IMR-90 (cell line): ENCODE data around the gene TOGARAM1. TPM values are rescaled to one million over a fixed set of nuclear protein-coding genes. Genes with fewer than 3 reads are reported as not detected.

Source experiments
- ATAC-seq: fragments of 200-7000 bp; cut with Tn5 transposase; 2 replicates; pipeline ENCODE4 v1.9.1; 2020; ENCODE audit warnings: low read depth, mild to moderate bottlenecking, moderate library complexity
- BruUV-seq: library from RNA; stranded (reverse); fragments of 400-500 nt; replicated peaks from 2 replicates; lab custom pipeline; 2021; lab: Mats Ljungman, UMichigan
- CTCF ChIA-PET: fragments of 300-600 bp; formaldehyde crosslinking; extraction: SDS; loops from one replicate; lab custom pipeline; 2021; ENCODE audit warnings: antibody characterized with exemption; lab: Yijun Ruan, JAX
- POLR2A ChIA-PET: fragments of 300-600 bp; sonication (Branson Sonifier 250); formaldehyde crosslinking; loops from one replicate; lab custom pipeline; 2022; ENCODE audit warnings: antibody characterized with exemption; ENCODE audit not compliant: unreplicated experiment; lab: Charles Lee
- DNase-seq: peaks from one replicate; pipeline ENCODE4 v3.0.0; 2013
- H2AFZ ChIP-seq: replicated peaks from 2 replicates; pipeline ENCODE3; 2013; ENCODE audit warnings: low read length, mild to moderate bottlenecking; ENCODE audit not compliant: poor library complexity
- H2AK5ac ChIP-seq: 2 replicates; pipeline ENCODE4 v1.6.1; 2013; ENCODE audit warnings: low read depth, low read length, inconsistent platforms
- H2AK9ac ChIP-seq: replicated peaks from 2 replicates; pipeline ENCODE3; 2013; ENCODE audit warnings: mild to moderate bottlenecking, low read depth, low read length, moderate library complexity; ENCODE audit not compliant: poor library complexity
- H2BK120ac ChIP-seq: 2 replicates; pipeline ENCODE4 v1.6.1; 2013; ENCODE audit warnings: low read depth, low read length, inconsistent platforms
- H2BK15ac ChIP-seq: 3 replicates; pipeline ENCODE4 v1.6.1; 2013; ENCODE audit warnings: low read depth, low read length, inconsistent platforms
- H2BK20ac ChIP-seq: 2 replicates; pipeline ENCODE4 v1.6.1; 2013; ENCODE audit warnings: low read depth, mild to moderate bottlenecking, inconsistent platforms, low read length, moderate library complexity
- H2BK5ac ChIP-seq: 2 replicates; pipeline ENCODE4 v1.6.1; 2013; ENCODE audit warnings: mild to moderate bottlenecking, low read depth, low read length, inconsistent platforms; ENCODE audit not compliant: poor library complexity, severe bottlenecking
- H3K14ac ChIP-seq: replicated peaks from 2 replicates; pipeline ENCODE4 v1.6.1; 2013; ENCODE audit warnings: low read depth, low read length, inconsistent platforms
- H3K18ac ChIP-seq: 2 replicates; pipeline ENCODE4 v1.6.1; 2013; ENCODE audit warnings: low read depth, low read length, control low read depth
- H3K23ac ChIP-seq: 2 replicates; pipeline ENCODE4 v1.6.1; 2013; ENCODE audit warnings: low read depth, low read length, inconsistent platforms
- H3K27ac ChIP-seq: 2 replicates; pipeline ENCODE4 v1.5.1; 2013; ENCODE audit warnings: mild to moderate bottlenecking, control low read depth, low read length; ENCODE audit not compliant: insufficient read depth
- H3K27me3 ChIP-seq: 2 replicates; pipeline ENCODE4 v1.6.1; 2013; ENCODE audit warnings: low read length; ENCODE audit not compliant: control insufficient read depth, insufficient read depth
- H3K36me3 ChIP-seq: 2 replicates; pipeline ENCODE4 v1.6.1; 2013; ENCODE audit warnings: low read length, mixed read lengths; ENCODE audit not compliant: control insufficient read depth, insufficient read depth
- H3K4ac ChIP-seq: 2 replicates; pipeline ENCODE4 v1.6.1; 2013; ENCODE audit warnings: low read depth, low read length, inconsistent platforms
- H3K4me1 ChIP-seq: 2 replicates; pipeline ENCODE4 v1.6.1; 2013; ENCODE audit warnings: low read length, mixed read lengths; ENCODE audit not compliant: control insufficient read depth, insufficient read depth
- H3K4me2 ChIP-seq: 2 replicates; pipeline ENCODE4 v1.6.1; 2013; ENCODE audit warnings: low read depth, mild to moderate bottlenecking, control low read depth, low read length, moderate library complexity
- H3K4me3 ChIP-seq: 2 replicates; pipeline ENCODE4 v1.5.1; 2013; ENCODE audit warnings: low read depth, mild to moderate bottlenecking, control low read depth, low read length, moderate library complexity; ENCODE audit not compliant: insufficient read depth
- H3K56ac ChIP-seq: 2 replicates; pipeline ENCODE4 v1.6.1; 2013; ENCODE audit warnings: low read length, inconsistent platforms; ENCODE audit not compliant: insufficient read depth; ENCODE audit errors: extremely low read depth
- H3K79me1 ChIP-seq, 2 experiments: 2 replicates each; pipeline ENCODE4 v1.6.1; 2013; ENCODE audit warnings: low read length in 2 of 2, inconsistent platforms in 1 of 2, low read depth in 1 of 2
- H3K9ac ChIP-seq: 2 replicates; pipeline ENCODE4 v1.6.1; 2013; ENCODE audit warnings: low read depth, low read length, control low read depth
- H3K9me1 ChIP-seq: 2 replicates; pipeline ENCODE4 v1.6.1; 2013; ENCODE audit warnings: low read length, inconsistent platforms; ENCODE audit not compliant: insufficient read depth
- H3K9me3 ChIP-seq: 2 replicates; pipeline ENCODE4 v1.6.1; 2013; ENCODE audit warnings: low read length; ENCODE audit not compliant: control insufficient read depth, insufficient read depth
- H4K20me1 ChIP-seq: 2 replicates; pipeline ENCODE4 v1.6.1; 2013; ENCODE audit warnings: low read length, inconsistent platforms; ENCODE audit not compliant: insufficient read depth
- H4K5ac ChIP-seq: 2 replicates; pipeline ENCODE4 v1.6.1; 2013; ENCODE audit warnings: mild to moderate bottlenecking, low read depth, low read length, control low read depth
- H4K8ac ChIP-seq, 2 experiments: 2 replicates each; pipeline ENCODE4 v1.6.1; 2013; ENCODE audit warnings: low read depth in 2 of 2, low read length in 2 of 2, control low read depth in 1 of 2, inconsistent platforms in 1 of 2
- H4K91ac ChIP-seq: 2 replicates; pipeline ENCODE4 v1.6.1; 2013; ENCODE audit warnings: low read depth, low read length, inconsistent platforms; ENCODE audit not compliant: insufficient read depth
- MAFK ChIP-seq: IDR thresholded peaks from 2 replicates; pipeline ENCODE4 v1.6.1; 2012; ENCODE audit warnings: low read depth, low read length, improper control_type of control experiment
- POLR2A ChIP-seq: IDR thresholded peaks from 2 replicates; pipeline ENCODE4 v1.6.1; 2012; ENCODE audit warnings: mild to moderate bottlenecking, low read depth, low read length
- RCOR1 ChIP-seq: IDR thresholded peaks from 2 replicates; pipeline ENCODE4 v1.6.1; 2012; ENCODE audit warnings: mild to moderate bottlenecking, low read length, improper control_type of control experiment; ENCODE audit not compliant: insufficient replicate concordance
- WGBS, 2 experiments: methylation state at CpG; one replicate each; pipeline versions ENCODE4 v1.1.5 to v1.1.7; 2013; ENCODE audit warnings: missing lambda C conversion rate in 2 of 2; ENCODE audit not compliant: insufficient read length in 1 of 2; ENCODE audit errors: extremely low coverage in 2 of 2; 5-methylcytosine and 5-hydroxymethylcytosine counted together
- dilution Hi-C: fragments of 300-500 bp; cut with HindIII; formaldehyde crosslinking; loops from one replicate; pipeline ENCODE4 v1.14.3; 2018; ENCODE audit warnings: low sequenced_read_pairs; ENCODE audit not compliant: unreplicated experiment
- in situ Hi-C: fragments of 300-500 bp; cut with MboI; formaldehyde crosslinking; loops from 3 replicates; pipeline ENCODE4 v1.14.3; 2019; ENCODE audit warnings: low sequenced_read_pairs, inconsistent platforms, mixed read lengths
- intact Hi-C: fragments of 100-400 bp; cut with micrococcal nuclease; formaldehyde crosslinking; loops from 2 replicates; pipeline ENCODE4 v1.10.0; 2022
- polyA plus RNA-seq, 3 experiments: library from polyadenylated mRNA; depleted of rRNA; stranded (reverse); fragments of >200 nt; gene quantifications; 2 replicates each; pipeline ENCODE4 v1.2.3, GENCODE V29; 2012; ENCODE audit warnings: low replicate concordance in 1 of 3
- total RNA-seq: library from RNA; depleted of rRNA; stranded (reverse); fragments of >200 nt; gene quantifications from 2 replicates; pipeline ENCODE4 v1.2.3, GENCODE V29; 2012

The TOGARAM1 gene
- total and polyA plus RNA-seq, 2 of the 4 experiments (the other 2 are of a cell fraction), result 3.1 to 13.4 TPM

DNA sequence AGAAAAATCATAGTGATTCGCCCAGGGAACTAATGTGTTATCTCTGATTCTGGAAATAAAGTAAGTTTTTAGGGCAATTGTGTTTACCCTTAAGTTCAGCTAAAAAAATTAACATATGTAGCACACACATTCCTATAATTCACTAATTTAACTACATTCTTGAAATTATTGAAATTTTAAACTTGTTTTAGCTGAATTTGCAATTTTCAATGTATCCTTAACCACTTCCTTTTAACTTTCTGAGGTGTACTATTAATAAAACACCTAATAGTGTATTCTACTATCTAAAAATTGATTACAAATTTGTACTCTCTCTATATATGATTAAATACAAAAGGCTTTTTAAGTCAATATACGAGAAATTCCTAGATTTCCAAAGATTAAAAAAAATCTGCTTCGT is 2.5 kb upstream of the TOGARAM1 start:
- Histone ChIP-seq H3K36me3 (no peaks in the 10 kb centered on the region), H2BK20ac (no peak overlapping the region), H3K18ac (no peak overlapping the region), H2AK5ac (no peak overlapping the region), H3K9me1 (0 out of 2 replicates have a peak, but pooled peaks cover 2% of the 10 kb centered on the region), H3K4me1 (no peaks in the 10 kb centered on the region; the same call in 1 of the 2 replicates), H2AK9ac (no peak overlapping the region), H2BK120ac (no peak overlapping the region), H3K4me3 (no peak overlapping the region), H4K5ac (no peak overlapping the region), H4K8ac (no peak overlapping the region), H3K4ac (no peak overlapping the region), H2BK15ac (no peak overlapping the region), H4K91ac (no peak overlapping the region), H4K20me1 (peaks cover 20% of the 10 kb centered on the region), H2AFZ (no peak overlapping the region), H3K27me3 (no peaks in the 10 kb centered on the region), H3K23ac (no peak overlapping the region), H3K14ac (no peak overlapping the region), H3K4me2 (no peak overlapping the region), H3K27ac (no peak overlapping the region), H3K9ac (no peak overlapping the region), H3K9me3 (no peaks in the 10 kb centered on the region), H2BK5ac (no peak overlapping the region), H3K79me1 (peaks cover 10 to 48% of the 10 kb centered on the region in 2 experiments), H3K56ac (no peak overlapping the region)
- dilution Hi-C loops, result no loop called here
- no TSS peak for BruUV-seq
- intact Hi-C loops, result no loop called here
- ChIA-PET POLR2A (no interaction called here), CTCF (interaction anchor here (1.2 kb wide), 1 partner anchor 14 kb away, joined by 3 read pairs; no protein-coding TSS in a partner anchor)
- TF ChIP-seq POLR2A (no peak), RCOR1 (no peak), MAFK (peak; percentile 72)
- in situ Hi-C loops, result no loop called here
- ATAC-seq (no peak), DNase-seq (no peak)
- WGBS, 2 experiments, result no CpG with 5 or more reads among the region's 3 CpGs
